GM23338 (cell line): Measurements from ENCODE around the gene CHRM1. TPM values are rescaled to one million over a fixed set of nuclear protein-coding genes. Genes with fewer than 3 reads are reported as not detected.

ENCODE experiments used
- ATAC-seq: fragments of 200-7000 bp; cut with Tn5 transposase; 3 replicates; pipeline ENCODE4 v1.9.1; 2020
- DNase-seq: peaks from one replicate; pipeline ENCODE4 v3.0.0-alpha.2; 2015; ENCODE audit warnings: low spot score
- H2AFZ ChIP-seq: fragments of 200-600 bp; sonication (generic); 2 replicates; pipeline ENCODE4 v1.8.0; 2016; ENCODE audit warnings: antibody characterized with exemption, mild to moderate bottlenecking, moderate library complexity
- H3F3A ChIP-seq: fragments of 200-600 bp; sonication (generic); replicated peaks from 2 replicates; pipeline ENCODE4 v1.8.0; 2017; ENCODE audit warnings: antibody characterized with exemption, mixed run types, low read depth
- H3K27ac ChIP-seq: fragments of 200-600 bp; sonication (generic); 2 replicates; pipeline ENCODE4 v1.6.1; 2016; ENCODE audit warnings: low read depth
- H3K27me3 ChIP-seq: fragments of 200-600 bp; sonication (generic); 2 replicates; pipeline ENCODE4 v1.8.0; 2016; ENCODE audit warnings: mild to moderate bottlenecking, mixed run types, moderate library complexity; ENCODE audit not compliant: insufficient read depth
- H3K36me3 ChIP-seq: fragments of 200-600 bp; sonication (generic); 2 replicates; pipeline ENCODE4 v1.8.0; 2016; ENCODE audit warnings: mild to moderate bottlenecking; ENCODE audit not compliant: insufficient read depth
- H3K4me1 ChIP-seq: fragments of 200-600 bp; sonication (generic); 2 replicates; pipeline ENCODE4 v1.8.0; 2016; ENCODE audit warnings: mild to moderate bottlenecking, moderate library complexity; ENCODE audit not compliant: insufficient read depth
- H3K4me2 ChIP-seq: fragments of 200-600 bp; sonication (generic); 2 replicates; pipeline ENCODE4 v1.7.1; 2017; ENCODE audit warnings: mixed run types
- H3K4me3 ChIP-seq: fragments of 200-600 bp; sonication (generic); 2 replicates; pipeline ENCODE4 v1.6.1; 2016; ENCODE audit warnings: mixed run types
- H3K79me2 ChIP-seq: fragments of 200-600 bp; sonication (generic); replicated peaks from 2 replicates; pipeline ENCODE4 v1.8.0; 2017; ENCODE audit warnings: mild to moderate bottlenecking; ENCODE audit not compliant: insufficient read depth
- H3K9me2 ChIP-seq: fragments of 200-600 bp; sonication (generic); 2 replicates; pipeline ENCODE4 v1.8.0; 2017; ENCODE audit not compliant: insufficient read depth
- H4K20me1 ChIP-seq: fragments of 200-600 bp; sonication (generic); replicated peaks from 2 replicates; pipeline ENCODE4 v1.8.0; 2017; ENCODE audit warnings: mild to moderate bottlenecking; ENCODE audit not compliant: insufficient read depth
- H3K27ac Mint-ChIP-seq: 2 replicates; pipeline ENCODE4 v1.8.0; 2020; ENCODE audit warnings: inconsistent platforms, mild to moderate bottlenecking, moderate library complexity, mixed read lengths
- H3K27me3 Mint-ChIP-seq: 3 replicates; pipeline ENCODE4 v1.8.0; 2022; ENCODE audit warnings: low read depth, mild to moderate bottlenecking, moderate library complexity, mixed read lengths, inconsistent platforms; ENCODE audit not compliant: insufficient read depth, poor library complexity
- H3K36me3 Mint-ChIP-seq: 3 replicates; pipeline ENCODE4 v1.8.0; 2021; ENCODE audit warnings: low read depth, mild to moderate bottlenecking, inconsistent platforms, moderate library complexity, mixed read lengths
- H3K4me1 Mint-ChIP-seq: 3 replicates; pipeline ENCODE4 v1.8.0; 2020; ENCODE audit warnings: mild to moderate bottlenecking, inconsistent platforms, mixed read lengths
- H3K4me3 Mint-ChIP-seq: 3 replicates; pipeline ENCODE4 v1.8.0; 2021; ENCODE audit warnings: moderate library complexity, mild to moderate bottlenecking, inconsistent platforms, mixed read lengths
- H3K9me3 Mint-ChIP-seq: 3 replicates; pipeline ENCODE4 v1.8.0; 2020; ENCODE audit warnings: moderate library complexity, mild to moderate bottlenecking, inconsistent platforms, mixed read lengths
- CREB1 ChIP-seq: fragments of 250-450 bp; sonication (Bioruptor Pico); IDR thresholded peaks from 2 replicates; pipeline ENCODE4 v1.5.0; 2020; ENCODE audit warnings: low read depth, mild to moderate bottlenecking, moderate library complexity
- EZH2phosphoT487 ChIP-seq: fragments of 200-600 bp; sonication (generic); IDR thresholded peaks from one replicate; pipeline ENCODE4 v1.8.1; 2018; ENCODE audit warnings: antibody characterized with exemption; ENCODE audit not compliant: unreplicated experiment
- STAT1 ChIP-seq: IDR thresholded peaks from one replicate; pipeline ENCODE4 v1.6.1; 2016; ENCODE audit warnings: antibody characterized with exemption; ENCODE audit not compliant: unreplicated experiment
- ZNF114 ChIP-seq: fragments of 250-450 bp; sonication (Bioruptor Pico); IDR thresholded peaks from 2 replicates; pipeline ENCODE4 v1.5.0; 2020; ENCODE audit warnings: mild to moderate bottlenecking, moderate library complexity
- polyA plus RNA-seq: library from polyadenylated mRNA; unstranded; fragments of >200 nt; fragmentation: Nextera tagmentation; extraction: Ambion mirVana; gene quantifications from 2 replicates; pipeline ENCODE4 v1.2.1, GENCODE V29; 2016
- total RNA-seq: library from RNA; depleted of rRNA; stranded (reverse); fragments of >200 nt; shearing (Covaris generic); gene quantifications from 2 replicates; pipeline ENCODE4 v1.2.3, GENCODE V29; 2014
- TF ChIP-seq, protein P1 (sequence below): fragments of 250-450 bp; sonication (Bioruptor Pico); IDR thresholded peaks from 2 replicates; pipeline ENCODE4 v1.5.0; 2020; ENCODE audit warnings: mild to moderate bottlenecking, moderate library complexity
- TF ChIP-seq, protein P2 (sequence below): IDR thresholded peaks from one replicate; pipeline ENCODE4 v1.6.1; 2018; ENCODE audit warnings: antibody characterized with exemption; ENCODE audit not compliant: unreplicated experiment

CHRM1 gene
- total and polyA plus RNA-seq, 2 experiments from 2014 or later: 0.14 to 0.44 TPM

DNA sequence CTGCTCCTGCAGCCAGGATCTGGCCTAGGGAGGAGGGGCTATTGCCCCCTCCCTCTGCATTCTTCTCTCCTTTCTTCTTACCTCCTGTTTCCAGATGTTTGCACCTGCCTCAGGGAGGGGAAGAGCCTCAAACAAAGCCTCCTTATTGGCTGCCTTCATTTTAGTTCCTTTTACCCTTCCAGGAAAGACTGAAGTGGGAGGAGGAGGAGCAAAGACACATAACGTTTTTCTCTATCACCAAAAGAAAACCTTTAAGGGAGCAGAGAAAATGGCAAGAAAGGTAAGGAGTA lies 13.3 kb upstream of the CHRM1 start (continued):
- TF ChIP-seq, protein P1, sequence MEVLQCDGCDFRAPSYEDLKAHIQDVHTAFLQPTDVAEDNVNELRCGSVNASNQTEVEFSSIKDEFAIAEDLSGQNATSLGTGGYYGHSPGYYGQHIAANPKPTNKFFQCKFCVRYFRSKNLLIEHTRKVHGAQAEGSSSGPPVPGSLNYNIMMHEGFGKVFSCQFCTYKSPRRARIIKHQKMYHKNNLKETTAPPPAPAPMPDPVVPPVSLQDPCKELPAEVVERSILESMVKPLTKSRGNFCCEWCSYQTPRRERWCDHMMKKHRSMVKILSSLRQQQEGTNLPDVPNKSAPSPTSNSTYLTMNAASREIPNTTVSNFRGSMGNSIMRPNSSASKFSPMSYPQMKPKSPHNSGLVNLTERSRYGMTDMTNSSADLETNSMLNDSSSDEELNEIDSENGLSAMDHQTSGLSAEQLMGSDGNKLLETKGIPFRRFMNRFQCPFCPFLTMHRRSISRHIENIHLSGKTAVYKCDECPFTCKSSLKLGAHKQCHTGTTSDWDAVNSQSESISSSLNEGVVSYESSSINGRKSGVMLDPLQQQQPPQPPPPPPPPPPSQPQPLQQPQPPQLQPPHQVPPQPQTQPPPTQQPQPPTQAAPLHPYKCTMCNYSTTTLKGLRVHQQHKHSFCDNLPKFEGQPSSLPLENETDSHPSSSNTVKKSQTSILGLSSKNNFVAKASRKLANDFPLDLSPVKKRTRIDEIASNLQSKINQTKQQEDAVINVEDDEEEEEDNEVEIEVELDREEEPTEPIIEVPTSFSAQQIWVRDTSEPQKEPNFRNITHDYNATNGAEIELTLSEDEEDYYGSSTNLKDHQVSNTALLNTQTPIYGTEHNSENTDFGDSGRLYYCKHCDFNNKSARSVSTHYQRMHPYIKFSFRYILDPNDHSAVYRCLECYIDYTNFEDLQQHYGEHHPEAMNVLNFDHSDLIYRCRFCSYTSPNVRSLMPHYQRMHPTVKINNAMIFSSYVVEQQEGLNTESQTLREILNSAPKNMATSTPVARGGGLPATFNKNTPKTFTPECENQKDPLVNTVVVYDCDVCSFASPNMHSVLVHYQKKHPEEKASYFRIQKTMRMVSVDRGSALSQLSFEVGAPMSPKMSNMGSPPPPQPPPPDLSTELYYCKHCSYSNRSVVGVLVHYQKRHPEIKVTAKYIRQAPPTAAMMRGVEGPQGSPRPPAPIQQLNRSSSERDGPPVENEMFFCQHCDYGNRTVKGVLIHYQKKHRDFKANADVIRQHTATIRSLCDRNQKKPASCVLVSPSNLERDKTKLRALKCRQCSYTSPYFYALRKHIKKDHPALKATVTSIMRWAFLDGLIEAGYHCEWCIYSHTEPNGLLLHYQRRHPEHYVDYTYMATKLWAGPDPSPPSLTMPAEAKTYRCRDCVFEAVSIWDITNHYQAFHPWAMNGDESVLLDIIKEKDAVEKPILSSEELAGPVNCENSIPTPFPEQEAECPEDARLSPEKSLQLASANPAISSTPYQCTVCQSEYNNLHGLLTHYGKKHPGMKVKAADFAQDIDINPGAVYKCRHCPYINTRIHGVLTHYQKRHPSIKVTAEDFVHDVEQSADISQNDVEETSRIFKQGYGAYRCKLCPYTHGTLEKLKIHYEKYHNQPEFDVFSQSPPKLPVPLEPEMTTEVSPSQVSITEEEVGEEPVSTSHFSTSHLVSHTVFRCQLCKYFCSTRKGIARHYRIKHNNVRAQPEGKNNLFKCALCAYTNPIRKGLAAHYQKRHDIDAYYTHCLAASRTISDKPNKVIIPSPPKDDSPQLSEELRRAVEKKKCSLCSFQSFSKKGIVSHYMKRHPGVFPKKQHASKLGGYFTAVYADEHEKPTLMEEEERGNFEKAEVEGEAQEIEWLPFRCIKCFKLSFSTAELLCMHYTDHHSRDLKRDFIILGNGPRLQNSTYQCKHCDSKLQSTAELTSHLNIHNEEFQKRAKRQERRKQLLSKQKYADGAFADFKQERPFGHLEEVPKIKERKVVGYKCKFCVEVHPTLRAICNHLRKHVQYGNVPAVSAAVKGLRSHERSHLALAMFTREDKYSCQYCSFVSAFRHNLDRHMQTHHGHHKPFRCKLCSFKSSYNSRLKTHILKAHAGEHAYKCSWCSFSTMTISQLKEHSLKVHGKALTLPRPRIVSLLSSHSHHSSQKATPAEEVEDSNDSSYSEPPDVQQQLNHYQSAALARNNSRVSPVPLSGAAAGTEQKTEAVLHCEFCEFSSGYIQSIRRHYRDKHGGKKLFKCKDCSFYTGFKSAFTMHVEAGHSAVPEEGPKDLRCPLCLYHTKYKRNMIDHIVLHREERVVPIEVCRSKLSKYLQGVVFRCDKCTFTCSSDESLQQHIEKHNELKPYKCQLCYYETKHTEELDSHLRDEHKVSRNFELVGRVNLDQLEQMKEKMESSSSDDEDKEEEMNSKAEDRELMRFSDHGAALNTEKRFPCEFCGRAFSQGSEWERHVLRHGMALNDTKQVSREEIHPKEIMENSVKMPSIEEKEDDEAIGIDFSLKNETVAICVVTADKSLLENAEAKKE (CRISPR knock-in tag): no peak
- no peak for TF ChIP-seq ZNF114
- TF ChIP-seq, protein P2, sequence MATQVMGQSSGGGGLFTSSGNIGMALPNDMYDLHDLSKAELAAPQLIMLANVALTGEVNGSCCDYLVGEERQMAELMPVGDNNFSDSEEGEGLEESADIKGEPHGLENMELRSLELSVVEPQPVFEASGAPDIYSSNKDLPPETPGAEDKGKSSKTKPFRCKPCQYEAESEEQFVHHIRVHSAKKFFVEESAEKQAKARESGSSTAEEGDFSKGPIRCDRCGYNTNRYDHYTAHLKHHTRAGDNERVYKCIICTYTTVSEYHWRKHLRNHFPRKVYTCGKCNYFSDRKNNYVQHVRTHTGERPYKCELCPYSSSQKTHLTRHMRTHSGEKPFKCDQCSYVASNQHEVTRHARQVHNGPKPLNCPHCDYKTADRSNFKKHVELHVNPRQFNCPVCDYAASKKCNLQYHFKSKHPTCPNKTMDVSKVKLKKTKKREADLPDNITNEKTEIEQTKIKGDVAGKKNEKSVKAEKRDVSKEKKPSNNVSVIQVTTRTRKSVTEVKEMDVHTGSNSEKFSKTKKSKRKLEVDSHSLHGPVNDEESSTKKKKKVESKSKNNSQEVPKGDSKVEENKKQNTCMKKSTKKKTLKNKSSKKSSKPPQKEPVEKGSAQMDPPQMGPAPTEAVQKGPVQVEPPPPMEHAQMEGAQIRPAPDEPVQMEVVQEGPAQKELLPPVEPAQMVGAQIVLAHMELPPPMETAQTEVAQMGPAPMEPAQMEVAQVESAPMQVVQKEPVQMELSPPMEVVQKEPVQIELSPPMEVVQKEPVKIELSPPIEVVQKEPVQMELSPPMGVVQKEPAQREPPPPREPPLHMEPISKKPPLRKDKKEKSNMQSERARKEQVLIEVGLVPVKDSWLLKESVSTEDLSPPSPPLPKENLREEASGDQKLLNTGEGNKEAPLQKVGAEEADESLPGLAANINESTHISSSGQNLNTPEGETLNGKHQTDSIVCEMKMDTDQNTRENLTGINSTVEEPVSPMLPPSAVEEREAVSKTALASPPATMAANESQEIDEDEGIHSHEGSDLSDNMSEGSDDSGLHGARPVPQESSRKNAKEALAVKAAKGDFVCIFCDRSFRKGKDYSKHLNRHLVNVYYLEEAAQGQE: no peak

DNA sequence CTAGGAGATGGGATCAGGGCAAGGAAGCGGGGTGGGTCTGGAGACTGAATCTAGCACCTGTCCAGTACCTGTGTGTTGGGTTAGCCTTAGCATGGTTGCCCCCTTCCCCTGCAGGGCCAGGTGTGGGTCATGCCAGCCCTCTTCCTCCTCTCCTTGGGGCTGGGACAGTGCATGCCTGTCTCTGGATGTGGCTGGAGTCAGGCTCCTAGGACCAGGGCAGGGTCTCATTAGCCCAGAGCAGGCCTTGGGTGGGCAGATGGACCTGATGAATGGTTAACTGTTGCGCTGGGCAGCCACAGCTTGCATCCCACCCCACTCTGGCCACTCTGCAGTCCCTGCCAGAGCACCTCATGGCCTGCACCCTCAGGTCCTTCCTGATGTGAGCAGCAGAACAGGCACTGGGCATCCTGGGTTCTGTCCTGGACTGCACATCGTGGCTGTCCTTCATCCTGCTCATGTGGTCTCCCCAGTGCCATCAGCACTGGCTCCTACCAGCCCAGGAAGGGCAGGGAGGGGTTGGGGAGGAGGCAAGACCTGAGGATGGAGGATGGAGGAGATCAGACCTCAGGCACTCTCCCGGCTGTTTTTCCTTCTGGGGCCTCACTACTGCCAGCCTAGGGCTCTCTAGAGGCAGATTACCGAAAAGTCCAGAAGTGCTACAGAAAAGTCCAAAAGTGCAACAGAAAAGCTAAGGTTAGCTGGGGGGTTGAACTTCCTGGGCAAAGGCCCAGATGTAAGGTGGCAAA lies 12.8 kb upstream of the CHRM1 start:
- no peak for TF ChIP-seq EZH2phosphoT487
- no peak for TF ChIP-seq CREB1 (CRISPR knock-in tag)
- TF ChIP-seq STAT1: no peak
- TF ChIP-seq ZNF114: no peak
- no peak overlapping the region for H3K4me3 Mint-ChIP-seq
- Histone ChIP-seq H3K4me2 (no peak overlapping the region), H3K4me1 (peaks cover 9% of the 10 kb centered on the region), H3K79me2 (no peaks in the 10 kb centered on the region), H4K20me1 (no peaks in the 10 kb centered on the region), H3K27ac (no peak overlapping the region), H3K9me2 (no peaks in the 10 kb centered on the region), H3K27me3 (peaks cover 17% of the 10 kb centered on the region), H3K4me3 (no peak overlapping the region), H3F3A (no peaks in the 10 kb centered on the region), H2AFZ (no peak overlapping the region), H3K36me3 (no peaks in the 10 kb centered on the region)
- peaks cover 23% of the 10 kb centered on the region for H3K4me1 Mint-ChIP-seq
- DNase-seq (no peak), ATAC-seq (no peak)
- H3K27ac Mint-ChIP-seq: no peak overlapping the region
- peaks cover 10% of the 10 kb centered on the region for H3K9me3 Mint-ChIP-seq
- peaks cover 7% of the 10 kb centered on the region; the same call in 1 of the 3 replicates for H3K36me3 Mint-ChIP-seq
- peaks cover 19% of the 10 kb centered on the region for H3K27me3 Mint-ChIP-seq
